ENCODE measurements around the gene PIK3C2G.

The PIK3C2G gene

GRCh38 chr12:18446061-18446644 is 184.8 kb downstream of the PIK3C2G start:
- Histone ChIP-seq H3K4me3 (ENCODE audit: low read length) (no peak overlapping the region), H3K27me3 (ENCODE audit: insufficient read depth, low read length) (no peaks in the 10 kb centered on the region), H3K9me3 (ENCODE audit: low read length) (no peaks in the 10 kb centered on the region), H2AFZ (ENCODE audit: low read depth, low read length) (peak overlapping the region; percentile 55), H3K36me3 (ENCODE audit: insufficient read depth, low read length) (no peaks in the 10 kb centered on the region), H3K4me1 (ENCODE audit: insufficient read depth, low read length) (no peaks in the 10 kb centered on the region)

- H3K27me3 ChIP-seq (ENCODE audit: insufficient read depth, low read length) = no peaks in the 10 kb centered on the region
- peaks cover 9% of the 10 kb centered on the region for H3K4me1 ChIP-seq (ENCODE audit: insufficient read depth, low read length)
- H3K36me3 ChIP-seq (ENCODE audit: insufficient read depth, low read length) = no peaks in the 10 kb centered on the region
- H3K9me3 ChIP-seq (ENCODE audit: low read length) = no peaks in the 10 kb centered on the region
- no peak overlapping the region for H3K4me3 ChIP-seq (ENCODE audit: low read length)
- H2AFZ ChIP-seq (ENCODE audit: low read depth, low read length) = peak overlapping the region; percentile 48
Measured at GRCh38 chr12:18454330-18454729, 193.0 kb downstream of the PIK3C2G start.

- H3K36me3 ChIP-seq (ENCODE audit: insufficient read depth, low read length) = no peaks in the 10 kb centered on the region
- H2AFZ ChIP-seq (ENCODE audit: low read depth, low read length) = no peak overlapping the region
- H3K9me3 ChIP-seq (ENCODE audit: low read length) = no peaks in the 10 kb centered on the region
- no peaks in the 10 kb centered on the region for H3K27me3 ChIP-seq (ENCODE audit: insufficient read depth, low read length)
- peaks cover 9% of the 10 kb centered on the region for H3K4me1 ChIP-seq (ENCODE audit: insufficient read depth, low read length)
- no peak overlapping the region for H3K4me3 ChIP-seq (ENCODE audit: low read length)
Measured at GRCh38 chr12:18456344-18456743, 195.0 kb downstream of the PIK3C2G start.

- Histone ChIP-seq H3K27me3 (ENCODE audit: insufficient read depth, low read length) (no peaks in the 10 kb centered on the region), H3K36me3 (ENCODE audit: insufficient read depth, low read length) (no peaks in the 10 kb centered on the region), H3K4me3 (ENCODE audit: low read length) (no peak overlapping the region), H3K9me3 (ENCODE audit: low read length) (no peaks in the 10 kb centered on the region), H2AFZ (ENCODE audit: low read depth, low read length) (no peak overlapping the region), H3K4me1 (ENCODE audit: insufficient read depth, low read length) (peaks cover 9% of the 10 kb centered on the region)
Measured at GRCh38 chr12:18457362-18457761, 196.0 kb downstream of the PIK3C2G start.

- Histone ChIP-seq H3K9me3 (ENCODE audit: low read length) (no peaks in the 10 kb centered on the region), H3K4me3 (ENCODE audit: low read length) (no peak overlapping the region), H3K36me3 (ENCODE audit: insufficient read depth, low read length) (no peaks in the 10 kb centered on the region), H3K27me3 (ENCODE audit: insufficient read depth, low read length) (no peaks in the 10 kb centered on the region), H3K4me1 (ENCODE audit: insufficient read depth, low read length) (peaks cover 2% of the 10 kb centered on the region), H2AFZ (ENCODE audit: low read depth, low read length) (no peak overlapping the region)
Measured at GRCh38 chr12:18461758-18462157, 200.4 kb downstream of the PIK3C2G start.

GRCh38 chr12:18462442-18462841 is 201.1 kb downstream of the PIK3C2G start:
- H3K27me3 ChIP-seq (ENCODE audit: insufficient read depth, low read length) = no peaks in the 10 kb centered on the region
- no peaks in the 10 kb centered on the region for H3K9me3 ChIP-seq (ENCODE audit: low read length)
- H3K4me1 ChIP-seq (ENCODE audit: insufficient read depth, low read length) = peaks cover 2% of the 10 kb centered on the region

GRCh38 chr12:18467620-18468245 is 206.4 kb downstream of the PIK3C2G start:
- Histone ChIP-seq H3K27me3 (ENCODE audit: insufficient read depth, low read length) (no peaks in the 10 kb centered on the region), H3K36me3 (ENCODE audit: insufficient read depth, low read length) (no peaks in the 10 kb centered on the region), H2AFZ (ENCODE audit: low read depth, low read length) (no peak overlapping the region), H3K4me1 (ENCODE audit: insufficient read depth, low read length) (peaks cover 18% of the 10 kb centered on the region), H3K4me3 (ENCODE audit: low read length) (no peak overlapping the region), H3K9me3 (ENCODE audit: low read length) (no peaks in the 10 kb centered on the region)

More at GRCh38 chr12:18462442-18462841, 201.1 kb downstream of the PIK3C2G start:
- Histone ChIP-seq H3K4me3 (ENCODE audit: low read length) (no peak overlapping the region), H3K36me3 (ENCODE audit: insufficient read depth, low read length) (no peaks in the 10 kb centered on the region), H2AFZ (ENCODE audit: low read depth, low read length) (no peak overlapping the region)

- Histone ChIP-seq H3K4me3 (ENCODE audit: low read length) (no peak overlapping the region), H2AFZ (ENCODE audit: low read depth, low read length) (no peak overlapping the region), H3K4me1 (ENCODE audit: insufficient read depth, low read length) (peaks cover 18% of the 10 kb centered on the region), H3K36me3 (ENCODE audit: insufficient read depth, low read length) (no peaks in the 10 kb centered on the region), H3K27me3 (ENCODE audit: insufficient read depth, low read length) (no peaks in the 10 kb centered on the region), H3K9me3 (ENCODE audit: low read length) (no peaks in the 10 kb centered on the region)
Measured at GRCh38 chr12:18468246-18469075, 207.1 kb downstream of the PIK3C2G start.

- Histone ChIP-seq H3K27me3 (ENCODE audit: insufficient read depth, low read length) (no peaks in the 10 kb centered on the region), H3K9me3 (ENCODE audit: low read length) (no peaks in the 10 kb centered on the region), H3K4me1 (ENCODE audit: insufficient read depth, low read length) (peaks cover 18% of the 10 kb centered on the region), H2AFZ (ENCODE audit: low read depth, low read length) (no peak overlapping the region), H3K36me3 (ENCODE audit: insufficient read depth, low read length) (no peaks in the 10 kb centered on the region), H3K4me3 (ENCODE audit: low read length) (no peak overlapping the region)
Measured at GRCh38 chr12:18470251-18470650, 208.9 kb downstream of the PIK3C2G start.

- H3K9me3 ChIP-seq (ENCODE audit: low read length) = no peaks in the 10 kb centered on the region
- H3K27me3 ChIP-seq (ENCODE audit: insufficient read depth, low read length) = no peaks in the 10 kb centered on the region
- no peaks in the 10 kb centered on the region for H3K36me3 ChIP-seq (ENCODE audit: insufficient read depth, low read length)
- H2AFZ ChIP-seq (ENCODE audit: low read depth, low read length) = no peak overlapping the region
- peaks cover 18% of the 10 kb centered on the region for H3K4me1 ChIP-seq (ENCODE audit: insufficient read depth, low read length)
- no peak overlapping the region for H3K4me3 ChIP-seq (ENCODE audit: low read length)
Measured at GRCh38 chr12:18472304-18472703, 211.0 kb downstream of the PIK3C2G start.

- Histone ChIP-seq H3K9me3 (ENCODE audit: low read length) (no peaks in the 10 kb centered on the region), H3K36me3 (ENCODE audit: insufficient read depth, low read length) (no peaks in the 10 kb centered on the region)
Measured at GRCh38 chr12:18472806-18473205, 211.5 kb downstream of the PIK3C2G start.

GRCh38 chr12:18476861-18477260 is 215.5 kb downstream of the PIK3C2G start:
- Histone ChIP-seq H3K4me1 (ENCODE audit: insufficient read depth, low read length) (no peaks in the 10 kb centered on the region), H3K36me3 (ENCODE audit: insufficient read depth, low read length) (no peaks in the 10 kb centered on the region), H3K9me3 (ENCODE audit: low read length) (no peaks in the 10 kb centered on the region), H2AFZ (ENCODE audit: low read depth, low read length) (no peak overlapping the region), H3K27me3 (ENCODE audit: insufficient read depth, low read length) (no peaks in the 10 kb centered on the region), H3K4me3 (ENCODE audit: low read length) (no peak overlapping the region)

More at GRCh38 chr12:18472806-18473205, 211.5 kb downstream of the PIK3C2G start:
- H3K4me3 ChIP-seq (ENCODE audit: low read length) = no peak overlapping the region
- H2AFZ ChIP-seq (ENCODE audit: low read depth, low read length) = no peak overlapping the region
- peaks cover 18% of the 10 kb centered on the region for H3K4me1 ChIP-seq (ENCODE audit: insufficient read depth, low read length)
- H3K27me3 ChIP-seq (ENCODE audit: insufficient read depth, low read length) = no peaks in the 10 kb centered on the region

- no peak overlapping the region for H2AFZ ChIP-seq (ENCODE audit: low read depth, low read length)
- no peaks in the 10 kb centered on the region for H3K9me3 ChIP-seq (ENCODE audit: low read length)
- H3K4me3 ChIP-seq (ENCODE audit: low read length) = no peak overlapping the region
- H3K36me3 ChIP-seq (ENCODE audit: insufficient read depth, low read length) = no peaks in the 10 kb centered on the region
- H3K4me1 ChIP-seq (ENCODE audit: insufficient read depth, low read length) = peaks cover 6% of the 10 kb centered on the region
- no peaks in the 10 kb centered on the region for H3K27me3 ChIP-seq (ENCODE audit: insufficient read depth, low read length)
Measured at GRCh38 chr12:18479256-18479655, 217.9 kb downstream of the PIK3C2G start.
